NB4 (cell line): ENCODE measurements around the gene CAPZA3.
A peak's percentile ranks its signal among the peaks of the same experiment; 100 is the strongest.

ENCODE experiments used
- DNase-seq: peaks from one replicate; pipeline ENCODE4 v3.0.0; 2010; ENCODE audit warnings: low read depth
- H3K4me3 ChIP-seq: one replicate; pipeline ENCODE4 v1.5.1; 2011; ENCODE audit warnings: mild to moderate bottlenecking, low read depth, low read length, moderate library complexity
- MYC ChIP-seq: IDR thresholded peaks from 2 replicates; pipeline ENCODE4 v1.6.1; 2011; ENCODE audit warnings: low read depth, low read length
- POLR2A ChIP-seq: IDR thresholded peaks from 2 replicates; pipeline ENCODE4 v1.6.1; 2011; ENCODE audit warnings: mild to moderate bottlenecking; ENCODE audit not compliant: insufficient read length; ENCODE audit errors: extremely low read depth
- TF ChIP-seq, protein P1 (sequence below): IDR thresholded peaks from 2 replicates; pipeline ENCODE4 v1.6.1; 2011; ENCODE audit warnings: low read depth, low read length
- TF ChIP-seq, protein P2 (sequence below): IDR thresholded peaks from one replicate; pipeline ENCODE4 v1.5.1; 2012; ENCODE audit warnings: low read depth, low read length

Gene CAPZA3

DNA sequence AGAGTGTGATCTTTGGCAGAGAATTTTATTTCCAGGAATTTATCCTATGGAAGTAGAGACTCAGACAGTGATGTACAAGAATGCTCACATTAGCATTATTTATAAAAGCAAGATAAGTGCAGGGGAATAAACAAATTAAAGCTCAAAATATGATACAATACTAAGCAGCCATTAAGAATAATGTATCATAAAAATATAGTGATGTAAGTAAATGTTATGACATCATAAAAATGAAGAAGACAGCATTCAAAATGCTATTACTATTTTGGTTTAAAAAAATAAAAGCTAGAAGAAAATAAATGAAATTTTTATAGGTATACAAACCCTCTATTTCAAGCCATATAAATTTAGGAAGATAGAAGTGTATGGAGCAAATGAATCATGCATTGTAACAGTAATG, 17.2 kb upstream of the CAPZA3 start:
- no peak for DNase-seq
- TF ChIP-seq MYC = no peak
- TF ChIP-seq, protein P1, sequence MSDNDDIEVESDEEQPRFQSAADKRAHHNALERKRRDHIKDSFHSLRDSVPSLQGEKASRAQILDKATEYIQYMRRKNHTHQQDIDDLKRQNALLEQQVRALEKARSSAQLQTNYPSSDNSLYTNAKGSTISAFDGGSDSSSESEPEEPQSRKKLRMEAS = no peak
- no peak for TF ChIP-seq POLR2A
- TF ChIP-seq, protein P2, sequence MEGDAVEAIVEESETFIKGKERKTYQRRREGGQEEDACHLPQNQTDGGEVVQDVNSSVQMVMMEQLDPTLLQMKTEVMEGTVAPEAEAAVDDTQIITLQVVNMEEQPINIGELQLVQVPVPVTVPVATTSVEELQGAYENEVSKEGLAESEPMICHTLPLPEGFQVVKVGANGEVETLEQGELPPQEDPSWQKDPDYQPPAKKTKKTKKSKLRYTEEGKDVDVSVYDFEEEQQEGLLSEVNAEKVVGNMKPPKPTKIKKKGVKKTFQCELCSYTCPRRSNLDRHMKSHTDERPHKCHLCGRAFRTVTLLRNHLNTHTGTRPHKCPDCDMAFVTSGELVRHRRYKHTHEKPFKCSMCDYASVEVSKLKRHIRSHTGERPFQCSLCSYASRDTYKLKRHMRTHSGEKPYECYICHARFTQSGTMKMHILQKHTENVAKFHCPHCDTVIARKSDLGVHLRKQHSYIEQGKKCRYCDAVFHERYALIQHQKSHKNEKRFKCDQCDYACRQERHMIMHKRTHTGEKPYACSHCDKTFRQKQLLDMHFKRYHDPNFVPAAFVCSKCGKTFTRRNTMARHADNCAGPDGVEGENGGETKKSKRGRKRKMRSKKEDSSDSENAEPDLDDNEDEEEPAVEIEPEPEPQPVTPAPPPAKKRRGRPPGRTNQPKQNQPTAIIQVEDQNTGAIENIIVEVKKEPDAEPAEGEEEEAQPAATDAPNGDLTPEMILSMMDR = no peak
- no peak overlapping the region for H3K4me3 ChIP-seq

DNA sequence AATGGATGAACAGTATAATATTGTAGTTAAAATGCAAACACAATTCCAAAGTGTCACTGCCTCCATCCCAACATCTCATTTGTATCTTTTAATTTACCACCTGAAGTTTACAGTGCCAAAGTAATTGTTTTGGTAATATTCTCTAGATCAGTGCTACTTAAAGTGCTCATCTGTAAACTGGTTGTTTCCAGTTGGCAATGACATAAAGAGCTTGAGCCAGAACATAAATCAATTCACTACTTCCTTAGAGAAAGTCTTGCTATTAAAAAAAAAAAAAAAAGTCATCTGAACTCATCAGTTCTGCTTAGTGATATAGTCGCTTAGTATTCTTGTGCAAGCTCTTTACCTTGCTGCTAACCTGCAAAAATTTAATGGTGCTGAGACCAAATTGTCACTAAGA, 16.5 kb upstream of the CAPZA3 start:
- DNase-seq = no peak
- no peak for TF ChIP-seq POLR2A
- TF ChIP-seq, protein P1 = no peak
- TF ChIP-seq, protein P2 = no peak
- no peak for TF ChIP-seq MYC
- no peak overlapping the region for H3K4me3 ChIP-seq

DNA sequence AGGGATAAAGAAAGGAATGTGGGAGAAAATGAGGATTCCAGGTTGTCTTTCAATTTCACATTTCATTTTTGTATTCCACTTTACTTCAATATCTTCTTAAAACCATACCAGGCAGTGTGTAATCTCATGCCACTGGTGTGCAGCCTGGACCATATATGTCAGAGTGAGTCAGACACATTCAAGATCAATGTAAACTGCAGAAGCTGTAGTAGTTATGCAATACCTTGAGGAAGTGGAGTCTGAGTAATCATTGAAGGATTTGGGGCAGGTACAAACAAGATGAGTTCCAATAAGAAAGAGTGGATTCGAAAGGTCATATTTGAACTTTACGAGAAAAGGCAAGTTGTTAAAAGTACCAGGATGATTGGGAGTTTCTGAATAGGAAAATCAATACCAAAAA, 14.2 kb upstream of the CAPZA3 start:
- peak; percentile 58 for DNase-seq
- no peak for TF ChIP-seq MYC
- TF ChIP-seq, protein P1 = no peak
- TF ChIP-seq, protein P2 = no peak
- TF ChIP-seq POLR2A = no peak
- no peak overlapping the region for H3K4me3 ChIP-seq

DNA sequence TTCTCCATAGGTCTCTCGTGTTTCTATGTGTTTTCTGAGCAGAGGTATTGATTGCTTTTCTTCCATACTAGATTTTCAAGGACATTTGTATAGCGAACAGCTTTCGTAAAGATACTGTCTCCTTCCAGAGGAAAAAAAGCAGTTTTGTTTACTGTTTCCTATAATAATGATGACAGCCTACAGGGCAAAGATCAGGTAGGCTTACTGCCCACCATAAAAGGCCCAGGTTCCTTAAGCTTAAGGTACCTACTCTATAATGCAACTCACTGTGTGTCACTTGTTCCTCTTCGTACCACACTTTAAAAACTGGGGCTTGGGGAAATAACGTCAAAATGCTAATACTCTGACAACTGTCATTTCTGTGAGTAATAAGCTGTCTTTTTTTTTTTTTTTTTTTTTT, 6.8 kb upstream of the CAPZA3 start:
- no peak for DNase-seq
- no peak overlapping the region for H3K4me3 ChIP-seq
- TF ChIP-seq, protein P1 = no peak
- TF ChIP-seq MYC (no peak), POLR2A (no peak)
- TF ChIP-seq, protein P2 = no peak

DNA sequence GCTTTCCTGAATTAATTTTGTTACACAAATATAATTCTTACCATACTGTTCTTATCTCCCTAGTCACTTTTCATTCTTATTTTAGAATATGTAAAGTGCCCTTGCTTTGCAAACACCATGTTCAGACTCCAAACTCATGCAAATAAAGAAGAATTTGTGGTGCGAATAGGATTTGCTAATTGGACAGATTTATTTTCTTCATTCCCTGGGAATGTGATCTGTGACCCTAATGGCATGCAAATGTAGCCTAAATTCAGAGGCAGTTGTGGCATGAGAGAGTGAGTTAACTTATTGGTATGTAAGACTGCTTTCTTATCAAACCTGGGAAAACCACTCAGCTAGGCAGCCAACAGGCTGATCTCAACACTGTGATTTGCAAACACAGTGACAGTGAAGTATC, 10.0 kb downstream of the CAPZA3 start:
- H3K4me3 ChIP-seq = no peak overlapping the region
- TF ChIP-seq, protein P1 = no peak
- no peak for TF ChIP-seq POLR2A
- TF ChIP-seq MYC = no peak
- TF ChIP-seq, protein P2 = no peak
- DNase-seq = no peak

DNA sequence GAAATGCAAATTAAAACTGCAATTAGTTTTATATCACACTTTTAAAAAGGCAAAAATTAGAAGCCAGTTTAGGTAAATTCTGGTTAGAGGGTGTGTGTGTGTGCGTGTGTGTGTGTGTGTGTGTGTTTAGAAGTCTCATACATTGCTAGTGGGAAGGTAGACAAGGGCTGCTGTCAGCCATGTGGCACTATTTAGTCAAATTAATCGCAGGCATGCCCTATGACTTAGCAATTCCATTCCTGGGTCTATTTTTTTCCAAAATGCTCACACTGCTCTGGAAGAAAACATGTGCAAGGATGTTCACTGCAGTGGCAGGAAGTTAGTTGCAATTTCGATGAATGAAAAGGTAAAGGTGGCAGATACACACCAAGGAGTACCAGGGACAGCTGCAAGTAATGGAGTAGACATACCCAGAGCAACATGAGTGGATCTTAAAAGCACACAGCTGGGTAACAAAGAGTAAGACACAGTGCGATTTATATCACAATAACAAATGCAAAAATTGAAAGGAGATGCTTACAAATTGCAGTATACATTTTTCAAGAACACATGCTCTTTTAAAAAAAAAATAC, 11.6 kb downstream of the CAPZA3 start:
- no peak overlapping the region for H3K4me3 ChIP-seq
- TF ChIP-seq POLR2A (no peak), MYC (no peak)
- TF ChIP-seq, protein P2 = no peak
- TF ChIP-seq, protein P1 = no peak
- no peak for DNase-seq
